Activated CD8-positive, alpha-beta T cell treated with anti-CD3 and anti-CD28 coated beads, Interleukin-2, amount 10 ng/mL, durations not matched to agents 7 days and 5 days (primary cell): ENCODE data around the gene NEK8. TPM values are rescaled to one million over a fixed set of nuclear protein-coding genes. Genes with fewer than 3 reads are reported as not detected.

Experiments
- ATAC-seq: fragments of 150-1000 bp; cut with Tn5 transposase; one replicate; pipeline ENCODE4 v1.10.0; 2021; ENCODE audit warnings: moderate library complexity
- CTCF ChIA-PET: fragments of 350-600 bp; sonication (Branson Sonifier 250); formaldehyde crosslinking; loops from one replicate; lab custom pipeline; 2021; ENCODE audit warnings: antibody characterized with exemption; lab: Charles Lee
- POLR2A ChIA-PET: fragments of 350-600 bp; sonication (Branson Sonifier 250); formaldehyde crosslinking; loops from one replicate; lab custom pipeline; 2021; ENCODE audit warnings: antibody characterized with exemption; lab: Charles Lee
- DNase-seq: peaks from one replicate; pipeline ENCODE4 v3.0.0-alpha.2; 2020
- H3K27ac Mint-ChIP-seq: one replicate; pipeline ENCODE4 v1.8.0; 2021; ENCODE audit warnings: mild to moderate bottlenecking, mixed read lengths
- H3K27me3 Mint-ChIP-seq: one replicate; pipeline ENCODE4 v1.8.0; 2021; ENCODE audit warnings: low read depth, mixed read lengths
- H3K36me3 Mint-ChIP-seq: one replicate; pipeline ENCODE4 v1.8.0; 2021; ENCODE audit warnings: low read depth, mixed read lengths
- H3K4me1 Mint-ChIP-seq: one replicate; pipeline ENCODE4 v1.8.0; 2021; ENCODE audit warnings: low read depth, mixed read lengths
- H3K4me3 Mint-ChIP-seq: one replicate; pipeline ENCODE4 v1.8.0; 2021; ENCODE audit warnings: mild to moderate bottlenecking, mixed read lengths
- H3K9me3 Mint-ChIP-seq: one replicate; pipeline ENCODE4 v1.8.0; 2022; ENCODE audit warnings: mixed read lengths; ENCODE audit not compliant: insufficient read depth
- total RNA-seq, 2 experiments: library from RNA; stranded (reverse); gene quantifications; one replicate each; pipeline ENCODE4 v1.2.3, GENCODE V29; 2021

NEK8 gene
- total RNA-seq, 2 experiments from 2014 or later: 4.8 to 5.0 TPM

- no peak overlapping the region for H3K27ac Mint-ChIP-seq
- no peak overlapping the region for H3K4me3 Mint-ChIP-seq
- DNase-seq (no peak), ATAC-seq (no peak)
- no peaks in the 10 kb centered on the region for H3K27me3 Mint-ChIP-seq
- ChIA-PET POLR2A (no interaction called here), CTCF (no interaction called here)
- no peaks in the 10 kb centered on the region for H3K9me3 Mint-ChIP-seq
- H3K4me1 Mint-ChIP-seq: peaks cover 10% of the 10 kb centered on the region
- peaks cover 8% of the 10 kb centered on the region for H3K36me3 Mint-ChIP-seq
These were observed 54.6 kb downstream of the NEK8 start for GRCh38 chr17:28783161-28783560.

- DNase-seq: no peak
- Mint-ChIP-seq H3K4me3 (no peak overlapping the region), H3K27me3 (no peaks in the 10 kb centered on the region), H3K9me3 (no peaks in the 10 kb centered on the region), H3K27ac (no peak overlapping the region), H3K4me1 (no peaks in the 10 kb centered on the region), H3K36me3 (no peaks in the 10 kb centered on the region)
- no peak for ATAC-seq
- CTCF ChIA-PET: interaction anchor here (5.8 kb wide), 1 partner anchor 25 kb away, joined by 34 read pairs; no protein-coding TSS in a partner anchor
- POLR2A ChIA-PET: interaction anchor here (0.5 kb wide), 1 partner anchor 106 kb away, joined by 3 read pairs; no protein-coding TSS in a partner anchor
These were observed 59.5 kb downstream of the NEK8 start for GRCh38 chr17:28788100-28788499.

Other genes starting within 250 kb of the NEK8 start
- gene FOXN1, start 222.4 kb upstream of the NEK8 start, total RNA-seq: not detected
- 10 to 100 TPM; 41.6 to 48.1 TPM for gene UNC119, start 176.2 kb upstream of the NEK8 start, total RNA-seq
- gene PIGS, start 157.3 kb upstream of the NEK8 start, total RNA-seq: 10 to 100 TPM; 60.0 to 61.1 TPM
- gene ALDOC, start 151.9 kb upstream of the NEK8 start, total RNA-seq: 10 to 100 TPM; 97.3 to 99.7 TPM
- 100 to 1,000 TPM; 162 to 170 TPM for gene SPAG5, start 129.8 kb upstream of the NEK8 start, total RNA-seq
- gene RSKR, start 114.6 kb upstream of the NEK8 start, total RNA-seq: 10 to 100 TPM; 23.0 to 28.7 TPM
- gene BLTP2, start 83.6 kb upstream of the NEK8 start, total RNA-seq: 100 to 1,000 TPM; 162 to 169 TPM
- gene SDF2, start 66.9 kb upstream of the NEK8 start, total RNA-seq: 10 to 100 TPM; 51.7 to 54.5 TPM
- gene SUPT6H, start 66.6 kb upstream of the NEK8 start, total RNA-seq: 10 to 100 TPM; 69.4 to 72.8 TPM
- gene PROCA1, start 16.9 kb upstream of the NEK8 start, total RNA-seq: 1 to 10 TPM; 5.3 to 6.1 TPM
- 10 to 100 TPM in 1 of 2 experiments, 1 to 10 TPM in 1; 10.0 to 12.7 TPM for gene RAB34, start 10.9 kb upstream of the NEK8 start, total RNA-seq
- 1,000 to 10,000 TPM; 1,988 to 2,040 TPM for gene RPL23A, start 8.8 kb upstream of the NEK8 start, total RNA-seq
- 1 to 10 TPM; 2.8 to 3.0 TPM for gene TLCD1, start 2.6 kb upstream of the NEK8 start, total RNA-seq
- gene TRAF4, start 15.2 kb downstream of the NEK8 start, total RNA-seq: 10 to 100 TPM; 66.0 to 78.4 TPM
- gene FAM222B, start 114.0 kb downstream of the NEK8 start, total RNA-seq: 10 to 100 TPM; 15.4 to 17.1 TPM
- gene ERAL1, start 126.2 kb downstream of the NEK8 start, total RNA-seq: 10 to 100 TPM; 46.3 to 50.7 TPM
- gene FLOT2, start 168.9 kb downstream of the NEK8 start, total RNA-seq: 100 to 1,000 TPM; 197 to 198 TPM
- gene DHRS13, start 174.3 kb downstream of the NEK8 start, total RNA-seq: 10 to 100 TPM; 29.2 to 29.3 TPM
- 10 to 100 TPM; 66.5 to 67.4 TPM for gene PHF12, start 222.7 kb downstream of the NEK8 start, total RNA-seq